Fibroblast of skin of abdomen (primary cell): ENCODE measurements around the gene CSRP1.
"Not testable (repeated sequence)": the region's sequence is repeated elsewhere in the genome, so short reads cannot be mapped to it uniquely, and the experiment has no call there.

Experiments
- DNase-seq: peaks from one replicate; pipeline ENCODE4 v3.0.0-alpha.2; 2013

CSRP1 gene

DNA sequence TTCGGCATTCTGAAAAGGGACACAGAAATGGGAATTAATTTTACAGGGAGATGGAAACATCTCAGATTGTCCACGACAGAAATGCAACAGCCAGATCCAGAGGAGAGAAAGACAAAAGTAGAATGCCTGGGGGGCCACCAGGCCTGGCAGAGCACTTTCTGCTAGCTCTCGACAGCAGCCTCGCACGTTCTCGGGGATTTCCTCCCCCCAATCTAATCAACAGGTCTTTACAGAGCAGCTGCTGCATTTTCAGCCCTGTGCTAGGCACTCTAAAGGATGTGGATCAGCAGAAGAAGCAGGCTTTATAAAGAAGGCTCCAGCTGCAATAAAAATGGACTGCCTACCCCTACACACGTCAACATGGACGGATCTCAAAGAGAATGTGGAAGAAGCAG, 10.6 kb downstream of the CSRP1 start:
- DNase-seq = no peak

DNA sequence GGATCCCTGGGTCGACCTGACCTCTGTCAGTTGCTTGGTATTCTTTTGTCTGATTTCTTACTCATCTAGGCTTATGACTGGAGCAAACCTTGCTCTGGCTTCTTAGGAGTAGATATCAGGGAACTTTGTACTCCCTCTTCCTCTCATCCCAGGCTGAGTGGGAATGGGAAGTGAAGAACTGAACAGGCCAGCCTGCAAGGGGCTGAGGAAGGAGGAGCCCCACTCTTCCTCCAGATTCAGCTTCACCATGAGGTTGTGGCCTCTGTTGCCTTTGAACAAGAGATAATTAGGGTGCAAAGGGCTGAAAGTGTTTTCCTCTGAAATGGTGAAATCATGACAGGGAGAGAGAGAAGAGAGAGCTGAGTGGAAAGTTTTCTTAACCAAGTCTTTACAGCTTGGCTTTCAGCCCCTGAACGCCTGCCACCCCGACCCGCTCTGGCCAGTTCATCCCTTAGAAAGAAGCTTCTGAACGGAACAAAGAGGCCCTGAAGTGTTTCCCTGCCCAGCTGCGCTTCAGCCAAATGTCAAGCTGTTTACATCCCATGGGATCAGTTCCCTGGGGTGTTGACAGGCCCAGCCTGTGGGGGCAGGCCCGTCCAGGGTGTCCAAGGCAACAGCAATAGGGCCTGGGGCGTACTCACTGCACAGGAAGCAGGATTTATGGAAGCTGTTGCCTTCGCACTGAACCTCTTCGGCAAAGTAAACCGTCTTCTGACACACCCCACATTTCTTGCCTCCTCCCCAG, 11.2 kb downstream of the CSRP1 start:
- DNase-seq = no peak

DNA sequence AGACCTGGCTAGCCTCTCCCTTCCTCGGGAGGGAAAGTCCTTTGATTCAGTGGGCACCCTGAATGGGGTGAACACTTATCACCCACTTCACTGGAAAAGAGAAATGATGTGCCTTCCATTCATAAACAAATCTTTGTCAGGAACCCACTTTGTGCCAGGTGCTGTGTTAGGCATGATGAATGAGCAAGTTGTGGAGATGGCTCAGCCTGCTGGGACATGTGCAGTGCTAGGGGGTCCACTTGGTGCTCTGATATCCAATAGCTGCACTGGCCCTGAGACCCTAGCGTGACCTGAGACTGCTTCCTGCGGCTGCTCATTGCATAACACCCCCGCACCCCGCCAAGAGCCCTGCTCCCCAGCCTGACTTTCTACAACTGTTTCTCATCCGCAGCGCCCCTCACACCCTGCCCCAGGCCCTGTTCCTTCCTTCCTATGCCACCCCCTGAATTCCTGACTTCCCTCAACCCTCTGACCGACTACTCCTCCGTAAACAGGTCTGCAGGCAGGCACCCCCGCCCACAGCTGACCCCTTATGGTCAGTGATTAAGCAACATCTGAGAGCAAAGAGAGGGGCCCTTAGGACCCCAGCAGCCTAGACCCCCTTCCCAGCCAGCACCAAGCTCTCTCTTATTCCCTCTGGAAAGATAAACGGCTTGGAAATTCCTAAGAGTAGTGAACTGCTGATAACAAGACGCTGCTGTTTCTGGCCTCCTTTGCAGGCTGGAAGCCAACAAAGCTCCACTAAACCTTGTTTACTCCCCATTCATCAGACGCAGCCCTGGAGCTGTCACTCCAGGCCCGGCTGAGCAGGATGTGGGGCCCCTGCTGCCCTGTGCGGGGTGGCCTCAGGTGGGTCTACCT, 12.9 kb downstream of the CSRP1 start:
- no peak for DNase-seq

DNA sequence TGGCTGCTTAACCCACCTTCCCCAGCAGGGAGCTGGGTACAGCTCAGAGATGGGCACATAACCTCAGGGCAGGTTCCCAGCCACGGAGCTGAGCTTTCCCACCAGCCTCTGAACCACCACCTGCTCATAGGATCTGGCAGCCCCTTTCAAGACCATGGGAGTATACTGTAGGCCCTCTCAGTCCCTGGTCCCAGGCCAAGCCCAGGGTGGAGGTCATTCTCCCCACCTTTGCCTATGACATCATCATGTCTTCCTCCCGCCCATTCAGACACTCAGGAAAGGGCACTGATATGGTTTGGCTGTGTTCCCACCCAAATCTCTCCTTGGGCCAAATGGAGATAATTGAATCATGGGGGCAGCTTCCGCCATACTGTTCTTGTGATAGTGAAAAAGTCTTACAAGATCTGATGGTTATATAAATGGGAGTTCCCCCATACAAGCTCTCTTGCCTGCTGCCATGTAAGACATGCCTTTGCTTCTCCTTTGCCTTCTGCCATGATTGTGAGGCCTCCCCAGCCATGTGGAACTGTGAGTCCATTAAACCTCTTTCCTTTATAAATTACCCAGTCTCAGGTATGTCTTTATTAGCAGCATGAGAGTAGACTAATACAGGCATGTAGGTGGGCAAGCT, 13.8 kb downstream of the CSRP1 start:
- not testable (repeated sequence) for DNase-seq

DNA sequence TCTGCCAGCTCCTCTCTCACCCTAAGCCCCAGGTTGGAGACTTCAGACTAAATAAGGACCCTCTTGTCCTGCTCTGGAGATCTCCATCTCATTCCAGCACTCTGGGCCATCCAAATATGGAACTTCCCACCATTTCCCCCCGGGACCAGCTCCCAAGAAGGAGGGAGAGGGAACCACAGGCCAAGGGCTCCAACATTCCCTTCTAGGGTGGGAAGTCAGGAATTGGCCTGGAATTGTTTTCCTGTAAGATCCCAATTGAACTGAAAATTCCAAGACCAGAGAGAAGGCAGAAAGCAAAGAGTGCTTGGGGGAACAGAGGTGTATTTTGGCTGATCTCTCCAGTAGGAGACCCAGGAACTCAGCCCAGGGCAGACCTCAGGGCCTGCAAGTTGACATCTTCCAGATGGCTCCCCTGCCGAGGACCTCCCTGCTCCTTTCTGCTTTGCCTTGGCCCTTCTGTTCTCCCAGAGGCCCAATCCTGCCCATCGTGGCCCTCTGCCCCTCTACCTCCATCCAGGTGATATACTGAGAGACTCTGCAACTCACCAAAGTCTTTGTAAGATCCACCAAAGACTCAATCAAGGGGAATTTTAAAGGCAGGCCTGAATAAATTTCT, 14.9 kb downstream of the CSRP1 start:
- no peak for DNase-seq

DNA sequence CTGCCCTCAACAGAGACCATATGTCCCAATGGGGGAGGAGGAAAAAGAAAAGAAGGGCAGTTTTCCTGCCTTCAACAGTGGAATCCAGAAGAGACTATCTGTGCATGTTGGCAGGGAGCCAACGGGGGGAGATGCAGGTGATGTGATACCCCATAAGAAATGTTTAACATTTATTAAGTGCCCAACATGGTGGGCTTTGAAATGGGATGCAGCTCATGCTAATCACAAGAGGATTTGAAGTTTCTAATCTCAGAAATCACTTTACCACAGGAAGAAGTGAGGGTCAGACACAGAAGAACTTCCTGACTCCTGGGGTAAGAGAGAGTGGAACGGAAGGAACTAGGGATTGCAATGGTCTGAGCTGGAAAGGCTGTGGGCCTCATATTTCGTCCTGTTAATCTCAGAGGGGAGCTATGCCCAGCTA, 16.2 kb downstream of the CSRP1 start:
- no peak for DNase-seq

DNA sequence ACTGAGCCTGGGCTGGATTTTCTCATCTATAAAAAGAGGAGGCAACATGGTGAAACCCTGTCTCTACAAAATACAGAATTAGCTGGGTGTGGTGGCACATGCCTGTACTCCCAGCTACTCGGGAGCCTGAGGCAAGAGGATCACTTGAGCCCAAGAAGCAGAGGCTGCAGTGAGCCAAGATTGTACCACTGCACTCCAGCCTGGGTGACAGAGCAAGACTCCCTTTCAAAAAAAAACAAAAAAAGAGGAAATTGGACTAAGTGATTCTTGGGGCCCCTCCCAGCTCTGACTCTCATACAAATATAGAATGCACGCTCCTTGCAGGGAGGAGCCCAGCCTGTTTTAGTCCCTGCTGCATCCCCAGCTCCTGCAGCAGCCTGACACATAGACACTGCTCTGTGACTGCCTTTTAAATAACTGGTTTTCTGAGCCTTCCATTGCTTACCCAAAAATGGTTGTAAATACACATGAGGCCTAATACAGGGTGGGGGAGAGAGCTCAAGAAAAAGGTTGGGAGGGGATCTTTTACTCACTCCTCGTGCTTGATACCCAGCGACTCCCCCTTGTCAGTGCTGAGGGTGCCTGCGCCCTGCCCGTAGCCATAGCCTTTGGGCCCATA, 17.2 kb downstream of the CSRP1 start:
- DNase-seq = no peak

DNA sequence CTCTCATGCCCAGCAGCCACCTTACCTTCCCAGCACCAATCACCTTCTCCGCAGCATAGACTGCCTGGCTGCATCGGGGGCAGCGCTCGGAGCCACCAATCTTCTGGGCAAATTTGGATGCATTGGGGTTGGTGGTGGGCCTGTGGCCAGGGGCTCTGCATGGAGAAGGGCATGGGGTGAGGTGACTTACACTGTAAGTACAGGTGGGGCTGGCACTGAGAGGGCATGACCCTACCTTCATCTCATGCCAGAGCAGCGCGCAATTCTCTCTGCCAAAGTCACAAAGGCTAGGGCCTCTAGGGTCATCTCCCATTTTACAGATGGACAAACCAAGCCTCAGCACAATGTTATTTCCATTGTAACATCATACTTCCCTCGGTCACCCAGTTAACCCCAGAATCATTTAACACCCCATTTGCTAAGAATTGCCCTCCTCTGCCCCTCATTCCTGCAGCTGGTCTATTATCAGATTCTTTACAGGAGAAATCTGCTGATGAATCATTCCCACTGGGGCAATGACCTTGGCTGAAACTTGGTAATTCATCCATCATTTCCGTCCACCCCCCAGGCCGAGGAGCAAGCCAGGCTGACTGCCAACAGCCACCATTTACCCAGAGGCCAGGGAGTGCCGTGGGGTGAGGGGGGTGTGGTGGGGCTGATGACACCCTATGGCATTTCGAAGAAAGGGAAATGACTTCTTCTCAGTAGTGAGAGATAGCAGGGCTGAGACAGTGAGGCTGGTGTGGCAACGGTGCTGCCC, 17.9 kb downstream of the CSRP1 start:
- DNase-seq = peak; percentile 94

DNA sequence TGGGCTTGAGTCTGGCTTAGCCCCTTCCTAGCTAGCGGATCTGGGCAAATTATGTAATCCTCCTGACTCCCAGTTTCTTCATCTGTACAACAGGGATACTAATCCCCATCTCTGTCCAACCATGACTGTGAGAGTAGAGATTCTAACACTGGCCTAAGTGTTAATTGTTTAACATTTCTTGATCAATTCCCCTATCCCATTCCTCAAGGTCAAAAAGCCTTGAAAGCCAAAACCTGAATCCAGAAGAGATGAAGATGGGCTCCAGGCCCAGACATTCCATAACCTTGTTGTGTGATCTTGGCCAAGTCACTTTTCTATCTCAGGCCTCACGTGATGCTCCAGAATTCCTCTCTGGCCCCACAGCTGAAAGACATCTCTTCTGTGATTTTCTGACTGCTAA, 19.2 kb downstream of the CSRP1 start:
- DNase-seq = no peak

DNA sequence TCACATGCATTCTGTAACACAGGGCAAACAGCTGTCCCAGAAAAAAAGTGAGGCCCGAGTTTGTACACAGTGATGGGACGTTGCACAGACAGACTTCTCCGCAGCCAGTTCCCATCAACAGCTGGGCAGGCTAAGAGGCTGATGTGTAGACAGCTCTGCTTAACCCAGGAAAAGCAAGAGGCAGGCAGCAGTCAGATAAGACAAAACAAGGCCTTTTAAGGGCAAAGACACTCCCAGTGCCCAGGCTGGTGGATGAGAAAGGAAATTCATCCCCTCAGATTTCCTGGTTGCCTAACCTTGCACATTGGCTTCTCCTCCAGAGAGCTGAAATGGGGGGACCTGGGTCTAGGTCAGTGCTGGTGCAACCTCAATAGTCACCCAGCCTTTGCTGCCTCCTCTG, 20.7 kb downstream of the CSRP1 start:
- no peak for DNase-seq

DNA sequence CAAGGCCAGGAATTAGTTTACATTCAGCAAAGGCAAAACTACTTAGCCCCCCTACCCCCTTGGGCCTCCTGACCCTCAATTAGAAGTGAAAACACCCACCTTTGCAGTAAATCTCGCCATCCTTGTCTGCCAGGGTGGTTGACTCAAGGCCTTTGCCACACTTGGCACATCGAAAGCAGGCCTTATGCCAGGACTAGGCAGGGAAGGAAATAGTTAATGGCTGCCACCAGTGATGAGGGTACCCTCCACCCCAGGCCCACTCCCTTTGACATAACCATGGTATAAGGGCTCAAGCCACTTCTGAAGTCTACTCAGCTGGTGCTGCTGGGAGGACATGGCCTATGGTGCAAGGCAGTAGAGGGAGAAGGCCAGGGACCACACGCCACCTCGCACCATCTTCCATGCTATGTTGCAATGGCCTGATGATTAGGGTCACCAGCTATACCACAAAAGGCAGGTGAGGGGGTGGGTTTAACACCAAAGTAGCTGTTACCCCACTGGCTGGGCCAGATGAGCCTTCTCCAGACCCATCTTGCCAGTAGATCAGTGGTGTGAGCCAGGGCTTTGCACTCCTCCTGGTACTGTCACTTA, 21.6 kb downstream of the CSRP1 start:
- no peak for DNase-seq

DNA sequence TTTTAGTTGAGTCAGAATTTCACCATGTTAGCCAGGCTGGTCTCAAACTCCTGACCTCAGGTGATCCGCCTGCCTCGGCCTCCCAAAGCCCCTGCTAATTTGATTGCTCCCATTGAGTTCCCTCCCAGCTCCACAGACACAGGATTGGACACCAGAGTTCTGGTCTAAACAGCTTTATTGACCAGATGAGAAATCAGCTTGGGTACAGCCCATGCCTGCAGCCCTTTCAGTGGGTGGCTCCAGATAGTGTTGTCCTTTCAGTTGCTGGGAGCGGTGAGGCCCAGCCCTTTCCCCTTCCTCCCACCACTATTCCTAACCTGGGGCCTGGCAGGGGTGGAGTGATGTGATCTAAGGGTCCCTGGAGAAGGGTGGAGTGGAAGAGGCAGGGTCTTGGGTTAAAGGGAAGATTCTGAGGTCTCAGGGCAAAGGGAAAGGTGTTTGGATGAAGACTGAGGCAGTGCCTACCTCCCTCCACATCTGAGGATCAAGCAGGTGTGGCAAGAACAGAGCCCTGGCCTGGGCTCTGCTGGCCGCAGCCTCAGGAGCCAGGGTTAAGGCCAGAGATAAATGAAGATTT, 23.5 kb downstream of the CSRP1 start:
- DNase-seq = no peak

DNA sequence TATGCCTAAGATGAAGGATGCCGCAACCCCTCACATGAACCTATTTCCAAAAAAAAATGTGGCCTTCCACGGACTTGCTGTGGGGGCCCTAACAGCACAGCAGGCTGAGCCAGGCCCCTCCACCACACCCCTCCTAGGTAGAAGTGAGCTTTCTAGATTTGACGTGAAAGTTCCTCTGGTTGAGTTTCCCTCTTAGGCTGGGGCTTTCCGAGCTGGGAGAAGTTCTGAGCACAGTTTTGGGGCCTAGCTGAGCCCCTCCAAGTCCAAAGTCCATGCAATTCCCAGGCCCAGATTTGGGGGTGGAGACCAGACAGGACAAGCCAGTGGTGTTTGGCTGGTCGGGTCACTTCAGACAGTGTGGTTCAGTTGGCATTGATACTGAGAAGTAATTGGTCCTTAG, 24.2 kb downstream of the CSRP1 start:
- DNase-seq = no peak

DNA sequence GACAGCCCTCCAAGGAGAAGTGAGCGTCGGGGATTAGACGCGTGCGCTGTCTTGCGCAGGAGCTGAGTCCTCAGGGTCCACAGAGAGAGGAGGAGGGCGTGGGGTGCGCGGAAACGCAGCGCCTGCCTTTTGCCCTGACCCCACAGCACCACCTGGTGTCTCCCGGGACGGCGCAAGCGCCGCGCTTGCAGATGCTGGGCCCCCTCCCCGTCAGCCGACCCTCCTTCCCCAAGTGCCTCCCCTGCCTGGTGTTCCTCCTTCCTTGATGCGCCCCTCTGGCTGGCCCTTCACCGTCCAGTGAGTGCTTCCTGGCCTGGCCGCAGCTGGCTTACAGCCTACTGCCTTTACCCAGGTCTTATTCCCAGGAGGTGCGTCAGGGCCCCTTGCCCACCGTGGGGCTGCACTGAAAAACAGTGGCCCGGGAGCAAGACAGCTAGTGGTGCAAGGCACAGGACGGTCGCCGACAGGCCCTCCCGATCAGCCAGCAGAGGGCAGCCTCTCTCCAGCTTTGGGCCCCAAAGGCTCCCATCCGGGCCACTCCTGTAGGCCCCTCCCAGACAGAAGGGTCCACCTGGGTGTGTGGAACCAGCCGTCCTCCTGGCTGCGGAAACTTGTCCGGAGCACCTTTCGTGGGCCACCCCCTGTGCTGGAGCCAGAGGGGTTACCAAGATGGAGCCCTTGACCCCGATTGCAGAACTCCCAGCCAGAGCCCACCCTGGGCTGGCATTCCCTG, 25.0 kb downstream of the CSRP1 start:
- peak; percentile 77 for DNase-seq

DNA sequence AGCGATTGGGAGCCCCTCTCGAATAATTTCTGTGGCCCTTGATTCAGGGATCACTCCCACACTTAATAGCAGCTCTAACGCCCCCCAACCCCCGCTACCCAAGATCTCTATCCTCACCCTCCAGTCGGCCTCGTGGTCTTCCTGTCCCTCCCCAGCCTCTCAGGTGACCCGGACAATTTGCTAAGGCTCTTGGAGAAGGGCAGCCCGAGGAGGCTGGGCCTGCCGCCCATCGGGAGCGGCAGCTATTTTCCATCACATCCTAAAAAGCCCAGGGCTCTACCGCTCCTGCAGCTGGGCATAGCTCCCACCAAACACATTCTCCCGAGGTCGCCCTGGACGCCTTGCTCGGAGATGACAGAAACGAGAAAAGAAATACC, 25.9 kb downstream of the CSRP1 start:
- DNase-seq = no peak

DNA sequence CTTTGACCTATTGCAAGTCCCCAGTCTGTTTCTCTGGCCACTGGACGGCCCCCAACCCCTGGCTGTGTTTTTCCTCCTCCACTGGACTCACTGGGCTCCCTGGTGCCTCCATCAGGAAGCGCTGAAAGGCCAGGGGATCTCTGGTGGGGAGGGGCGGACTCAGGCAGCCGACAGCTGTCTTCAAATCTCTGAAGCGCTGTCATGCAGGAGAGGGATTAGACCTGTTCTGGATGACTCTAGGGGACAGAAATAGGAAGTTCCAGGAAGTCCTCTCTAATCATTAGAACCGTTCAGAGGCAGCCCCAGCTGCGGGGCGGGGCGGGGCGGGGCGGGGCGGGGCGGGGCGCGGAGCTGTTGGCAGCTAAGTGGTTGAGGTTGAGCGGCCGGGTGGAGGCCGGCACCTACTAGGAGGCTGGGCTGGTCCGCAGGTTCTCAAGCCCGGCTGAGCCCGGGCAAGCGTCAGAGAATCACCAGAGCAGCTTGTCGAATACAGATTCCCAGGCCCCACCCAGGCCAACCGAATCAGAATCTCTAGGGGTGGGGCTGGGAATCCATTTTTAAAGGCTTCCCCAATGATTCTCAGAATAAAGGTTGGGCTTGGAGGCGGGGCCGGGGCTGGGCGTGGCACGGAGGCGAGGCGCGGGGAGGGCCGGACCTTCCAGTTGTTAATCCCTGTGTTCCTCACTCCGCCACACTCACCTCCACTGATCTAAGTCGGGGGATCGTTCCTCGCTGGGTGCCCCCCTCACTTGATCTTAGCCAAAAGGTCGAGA, 26.5 kb downstream of the CSRP1 start:
- DNase-seq = peak; percentile 56

DNA sequence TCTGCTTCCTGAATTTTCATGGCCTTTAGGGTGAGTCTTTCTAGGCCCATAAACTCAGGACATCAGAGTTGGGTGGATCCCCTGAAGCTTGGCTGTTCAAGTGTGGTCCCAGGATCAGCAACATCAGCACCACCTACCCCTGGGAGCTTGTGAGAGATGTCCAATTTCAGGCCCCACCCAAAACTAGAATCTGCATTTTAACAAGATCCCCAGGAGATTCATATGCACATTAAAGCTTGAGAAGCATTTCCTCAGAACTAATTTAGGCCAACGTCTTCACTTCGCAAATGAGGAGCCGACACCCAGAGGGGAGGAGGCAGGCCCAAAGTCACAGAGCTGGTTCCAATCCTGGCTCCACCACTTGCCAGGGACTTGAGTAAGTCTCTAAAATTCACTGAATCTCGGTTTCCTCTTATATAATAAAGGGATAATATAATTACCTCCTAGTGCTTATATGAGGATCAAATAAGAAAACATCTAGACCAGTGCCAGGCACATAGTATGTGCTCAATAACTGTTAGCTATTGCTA, 27.7 kb downstream of the CSRP1 start:
- no peak for DNase-seq

DNA sequence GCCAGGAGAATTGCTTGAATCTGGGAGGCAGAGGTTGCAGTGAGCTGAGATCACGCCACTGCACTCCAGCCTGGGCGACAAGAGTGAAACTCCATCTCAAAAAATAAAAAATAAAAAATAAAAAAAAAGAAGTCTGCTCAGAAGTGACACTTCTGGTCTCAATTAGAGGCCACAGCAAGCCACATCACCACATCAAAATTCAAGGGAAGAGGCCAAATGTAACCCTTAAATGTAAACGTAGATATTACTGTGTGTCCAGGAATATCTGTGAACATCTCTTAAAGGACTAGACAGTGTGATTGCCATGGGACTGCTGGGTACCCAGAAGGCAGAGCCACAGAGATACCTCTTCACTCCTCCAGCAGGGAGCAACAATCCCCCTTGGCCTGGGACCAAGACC, 28.3 kb downstream of the CSRP1 start:
- not testable (repeated sequence) for DNase-seq

DNA sequence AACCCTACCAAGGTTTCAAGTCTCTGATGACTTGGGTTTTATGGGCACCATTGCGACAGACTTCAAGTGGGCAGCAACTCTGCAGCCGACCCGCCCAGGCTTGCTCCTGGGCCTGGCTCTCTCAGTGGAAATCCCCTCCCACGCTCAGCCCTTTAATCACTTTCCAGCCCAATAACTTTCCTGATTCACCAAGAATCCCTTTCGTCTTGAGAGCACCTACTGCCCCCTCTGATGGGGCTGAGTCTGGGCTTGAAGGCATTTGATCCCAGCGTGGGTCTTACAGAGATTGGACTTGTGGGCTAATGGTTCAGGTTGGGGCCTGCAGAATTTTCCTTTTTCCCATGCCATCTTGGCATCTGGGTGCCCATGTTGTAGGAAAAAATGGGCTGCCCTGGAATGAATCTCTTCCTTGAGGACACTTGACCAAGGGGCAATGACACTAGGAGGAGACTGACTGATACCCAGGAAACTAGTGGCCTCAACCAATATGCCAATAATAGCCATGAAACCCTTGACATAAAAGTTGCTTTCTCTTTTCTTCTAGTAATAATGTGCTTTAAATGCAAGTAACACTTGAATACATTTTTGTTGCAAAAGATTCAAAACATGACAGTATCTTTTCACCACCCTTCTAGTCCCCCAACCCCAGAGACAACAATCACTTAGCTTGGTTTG, 30.1 kb downstream of the CSRP1 start:
- no peak for DNase-seq
